HG02938 (cell line): ENCODE data around the gene CYRIA.

Source experiments
- ATAC-seq: cut with Tn5 transposase; IDR thresholded peaks from one replicate; pipeline ENCODE4 v1.9.1; 2021; ENCODE audit warnings: mild to moderate bottlenecking, moderate library complexity; ENCODE audit not compliant: unreplicated experiment

The CYRIA gene

GRCh38 chr2:16665748-16666448 is at the start of gene CYRIA:
Gene CYRIA, minus strand, starts transcription at chr2:16665834. Its CDS starts 77,715 bp downstream, at chr2:16588119.
- ATAC-seq: peak; percentile 46

DNA sequence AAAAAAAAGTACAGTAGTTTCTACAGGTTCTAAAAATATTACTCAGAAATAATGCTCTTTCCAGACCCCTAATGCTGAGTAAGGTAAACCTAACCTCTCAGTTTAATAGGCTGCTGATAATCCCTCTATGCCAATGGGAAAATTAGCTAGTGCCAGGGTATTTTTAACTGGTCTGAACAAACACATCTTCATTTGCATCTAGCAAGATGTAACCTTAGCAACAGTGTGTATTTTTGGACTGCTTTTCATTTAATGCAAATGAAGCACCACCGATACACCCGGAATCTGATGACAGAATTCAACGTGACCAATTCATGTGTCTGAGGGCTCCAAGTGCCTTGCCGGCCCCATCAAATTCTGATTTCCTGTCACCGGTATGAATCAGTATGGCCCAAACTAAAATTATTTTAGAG is 47.4 kb upstream of the CYRIA start:
- peak; percentile 93 for ATAC-seq

GRCh38 chr2:16709769-16710168 is 44.1 kb upstream of the CYRIA start:
- no peak for ATAC-seq

DNA sequence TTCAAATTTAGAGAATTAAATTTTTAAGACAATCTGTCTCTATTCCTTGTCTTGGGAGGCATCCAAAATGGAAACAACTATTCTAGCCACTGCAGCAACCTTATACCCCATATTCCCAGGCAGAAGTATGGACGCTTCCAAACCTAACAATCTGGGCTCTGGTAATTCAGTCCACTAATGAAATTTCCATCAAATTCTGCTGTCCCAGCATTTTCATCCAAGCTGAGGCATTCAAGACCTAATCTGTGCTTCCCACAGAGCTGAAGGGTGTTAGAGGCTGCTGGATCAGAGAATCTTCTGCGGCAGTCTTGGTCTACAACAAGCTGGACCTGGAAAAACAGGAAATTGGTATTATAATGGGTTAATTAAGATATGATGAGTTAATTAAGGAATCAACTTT is 42.5 kb upstream of the CYRIA start:
- no peak for ATAC-seq

DNA sequence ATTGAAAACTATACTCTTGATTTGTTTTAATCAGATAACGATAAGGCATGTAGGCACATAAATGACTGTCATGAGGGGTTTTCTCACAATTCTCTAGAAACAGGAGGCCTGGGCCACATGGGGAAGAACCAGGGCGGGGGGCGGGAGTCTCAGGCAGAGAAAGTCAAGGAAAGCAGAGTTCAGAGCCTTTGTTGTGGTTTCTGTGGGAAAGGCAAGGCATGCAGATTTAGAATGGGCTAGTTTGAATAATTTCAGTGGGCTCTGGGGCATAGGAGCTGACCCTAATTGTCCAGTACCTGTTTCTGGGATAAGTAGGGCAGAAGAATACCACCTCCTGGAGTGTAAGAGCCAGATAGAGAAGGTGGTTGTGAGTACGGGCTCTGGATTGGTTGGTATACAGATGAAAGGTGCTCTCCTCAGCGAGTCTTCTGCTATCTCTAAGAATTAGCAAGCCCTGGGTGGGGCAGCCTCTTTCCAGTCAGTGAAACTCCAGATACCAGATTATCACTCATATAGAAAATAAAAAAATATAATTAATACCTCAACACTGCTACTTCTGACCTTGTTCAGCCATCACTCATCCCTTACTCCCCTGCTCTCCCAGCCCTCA is 41.5 kb upstream of the CYRIA start:
- no peak for ATAC-seq

GRCh38 chr2:16700551-16701259 is 35.1 kb upstream of the CYRIA start:
- ATAC-seq: no peak

GRCh38 chr2:16693854-16694253 is 28.2 kb upstream of the CYRIA start:
- no peak for ATAC-seq

- no peak for ATAC-seq
Measured at GRCh38 chr2:16691261-16691660, 25.6 kb upstream of the CYRIA start.

DNA sequence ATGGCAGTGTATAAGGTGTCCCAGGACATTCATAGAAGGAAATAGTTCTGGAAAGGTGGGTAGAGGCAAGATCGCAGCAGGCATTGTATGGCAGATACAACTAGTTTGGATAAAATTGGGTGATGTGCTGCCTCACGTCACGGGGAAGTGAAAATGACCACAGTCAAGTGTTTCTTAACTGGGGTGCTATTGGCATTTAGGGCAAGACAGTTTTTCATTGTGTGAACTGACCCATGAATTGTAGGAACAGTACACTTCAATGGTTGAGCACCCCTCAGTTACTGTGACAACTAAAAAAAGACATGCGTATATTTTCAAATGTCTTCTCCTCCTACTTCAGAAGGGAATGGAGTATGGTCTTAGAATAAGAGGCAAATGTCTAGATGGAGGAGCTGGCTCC is 22.3 kb upstream of the CYRIA start:
- ATAC-seq: no peak

- no peak for ATAC-seq
Measured at GRCh38 chr2:16687222-16687621, 21.6 kb upstream of the CYRIA start.

DNA sequence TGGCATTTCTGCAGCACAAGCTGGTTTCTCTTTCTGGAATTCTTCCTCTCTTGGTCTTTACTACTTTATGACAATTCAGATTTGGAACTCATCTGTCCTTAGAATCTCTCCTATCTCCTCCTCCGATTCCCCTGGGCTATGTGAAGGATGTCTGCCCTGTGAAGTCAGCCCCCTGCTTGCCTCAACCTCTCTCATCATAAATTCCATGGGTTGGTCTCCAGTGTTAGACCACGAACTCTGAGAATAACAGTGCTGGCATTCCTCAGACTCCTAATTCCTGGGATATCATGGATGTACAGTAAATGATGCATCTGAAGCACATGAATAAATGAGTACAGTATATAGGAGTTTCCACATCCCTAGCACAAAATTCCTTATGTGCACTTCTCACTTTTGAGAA is 21.0 kb upstream of the CYRIA start:
- ATAC-seq: no peak

- ATAC-seq: no peak
Measured at GRCh38 chr2:16685340-16685715, 19.7 kb upstream of the CYRIA start.

DNA sequence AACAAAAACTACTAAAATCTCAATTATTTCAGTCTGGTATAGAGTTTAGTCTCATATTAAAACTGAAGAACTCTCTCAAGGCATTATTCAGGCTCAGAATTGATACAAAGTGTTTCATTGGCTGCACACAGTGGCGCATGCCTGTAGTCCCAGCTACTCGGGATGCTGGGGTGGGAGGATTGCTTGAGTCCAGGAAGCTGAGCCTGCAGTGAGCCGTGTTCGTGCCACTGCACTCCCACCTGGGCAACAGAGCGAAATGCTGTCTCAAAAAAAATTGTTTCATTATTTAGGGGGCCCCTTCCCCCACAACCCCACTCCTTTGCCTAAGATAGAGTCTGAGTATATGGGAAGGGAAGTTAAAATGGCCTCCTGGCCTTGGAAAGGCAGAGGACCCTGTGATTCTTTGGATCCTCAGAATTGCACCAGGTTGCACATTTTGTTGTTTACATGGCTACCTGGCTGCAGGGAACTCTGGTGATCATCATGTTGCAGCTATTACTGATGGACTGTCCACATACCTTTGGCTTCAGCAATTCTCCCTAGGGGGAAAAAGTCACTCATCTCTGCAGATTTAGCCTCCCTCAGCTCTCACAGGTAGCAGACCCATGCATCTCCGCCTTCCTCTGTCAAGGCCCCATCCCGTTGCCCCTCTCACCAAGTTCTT is 19.2 kb upstream of the CYRIA start:
- ATAC-seq: no peak

DNA sequence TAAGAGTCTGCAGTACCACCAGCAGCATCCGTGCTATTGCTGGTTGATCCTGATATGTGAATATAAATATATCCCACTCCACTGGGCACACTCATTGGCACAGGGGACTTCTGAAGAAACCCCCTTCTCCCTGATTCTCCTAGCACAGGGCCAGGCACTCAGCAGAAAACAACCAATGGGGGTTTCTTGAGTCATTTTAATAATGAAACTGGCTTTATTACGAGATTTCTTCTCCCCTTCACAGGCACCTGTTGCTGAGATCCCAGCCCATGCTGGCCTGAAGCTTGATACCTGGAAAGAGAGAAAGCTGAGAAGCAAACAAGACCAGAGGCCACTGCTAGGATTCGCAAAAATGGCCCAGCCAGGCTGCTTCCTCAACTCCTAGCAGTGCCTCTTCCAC is 17.9 kb upstream of the CYRIA start:
- no peak for ATAC-seq

DNA sequence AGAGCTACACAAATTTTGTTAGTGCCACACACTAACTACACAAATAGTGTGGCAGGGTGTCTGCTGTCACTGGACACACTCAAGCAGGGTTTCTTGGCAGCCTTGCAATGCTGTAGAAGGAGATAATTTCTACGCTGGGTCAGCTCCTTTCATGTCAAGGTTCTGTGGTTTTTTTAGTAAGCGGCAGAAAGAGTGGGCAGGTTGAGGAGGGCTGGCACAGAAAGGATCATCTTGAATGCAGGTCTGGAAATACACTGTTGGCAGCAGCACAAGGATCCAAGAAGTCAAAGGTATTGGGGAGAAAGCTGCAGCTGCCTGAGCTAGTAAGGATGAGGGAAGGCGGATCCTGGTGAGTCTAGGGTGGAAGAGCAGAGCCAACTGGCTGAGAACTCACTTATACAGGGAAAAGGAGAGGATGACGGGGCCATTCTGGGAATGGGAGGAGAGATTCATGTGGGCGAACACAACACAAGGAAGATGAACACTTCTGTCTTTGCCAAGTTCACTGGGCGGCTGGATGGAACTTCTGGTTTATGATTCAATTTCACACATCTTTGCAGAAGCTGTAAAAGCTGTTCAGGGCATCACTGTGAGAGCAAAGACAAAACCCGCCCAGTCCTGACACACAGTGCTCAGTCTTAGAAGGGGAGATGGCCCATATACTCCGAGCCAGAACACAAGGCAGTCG is 16.9 kb upstream of the CYRIA start:
- ATAC-seq: no peak

- ATAC-seq: no peak
Measured at GRCh38 chr2:16680781-16681180, 15.1 kb upstream of the CYRIA start.

GRCh38 chr2:16680304-16680703 is 14.7 kb upstream of the CYRIA start:
- no peak for ATAC-seq

GRCh38 chr2:16678964-16679363 is 13.3 kb upstream of the CYRIA start:
- no peak for ATAC-seq

DNA sequence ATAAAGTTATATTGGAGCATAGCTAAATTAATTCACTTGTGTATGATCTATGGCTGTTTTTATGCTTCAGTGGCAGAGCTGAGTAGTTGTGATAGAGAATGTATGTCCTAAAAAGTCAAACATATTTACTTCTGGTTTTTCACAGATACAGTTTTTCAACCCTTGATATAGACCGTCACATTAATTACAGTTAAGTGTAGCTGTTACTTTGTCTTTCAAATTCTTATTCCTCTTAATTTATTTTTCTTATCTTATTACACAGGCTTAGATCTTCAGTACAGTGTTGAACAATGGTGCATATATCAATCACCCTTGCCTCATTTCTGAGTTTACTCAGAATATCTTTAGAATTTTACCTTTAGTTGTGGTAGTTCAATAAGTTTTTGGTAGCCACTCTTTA is 12.2 kb upstream of the CYRIA start:
- no peak for ATAC-seq

DNA sequence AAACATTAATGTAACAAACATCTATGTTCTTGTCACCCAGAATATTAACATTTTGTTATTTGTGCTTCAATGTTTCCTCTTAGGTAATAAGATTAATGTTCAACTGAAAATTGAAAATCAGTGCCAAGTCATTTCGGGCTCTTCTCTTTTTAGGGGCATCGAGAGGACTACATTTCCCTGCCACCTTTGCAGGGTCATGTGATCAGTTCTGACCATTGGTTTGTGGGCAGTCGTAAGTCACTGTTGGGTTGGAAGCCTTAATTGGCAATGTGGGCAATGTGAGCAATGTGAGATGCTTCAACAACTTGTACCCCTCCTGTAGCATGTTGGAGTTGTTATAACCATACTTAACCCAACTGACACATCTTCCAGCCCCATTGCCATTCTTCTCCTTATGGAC is 10.1 kb upstream of the CYRIA start:
- ATAC-seq: no peak

- no peak for ATAC-seq
Measured at GRCh38 chr2:16674154-16674553, 8.5 kb upstream of the CYRIA start.
